GM20000 (cell line): ENCODE data around the gene SLC16A6.
"Not testable (repeated sequence)": the region's sequence is repeated elsewhere in the genome, so short reads cannot be mapped to it uniquely, and the experiment has no call there.

Source experiments
- DNase-seq: peaks from one replicate; pipeline ENCODE4 v3.0.0; 2012; ENCODE audit warnings: low spot score
- CTCF ChIP-seq: IDR thresholded peaks from 2 replicates; pipeline ENCODE4 v1.5.1; 2012; ENCODE audit warnings: mild to moderate bottlenecking, control low read depth; ENCODE audit errors: extremely low read depth, missing control alignments

Gene SLC16A6

GRCh38 chr17:68257934-68258333 is 33.0 kb downstream of the SLC16A6 start:
- no peak for DNase-seq
- TF ChIP-seq CTCF, result no peak

GRCh38 chr17:68256701-68257100 is 34.2 kb downstream of the SLC16A6 start:
- not testable (repeated sequence) for DNase-seq

- DNase-seq, result no peak
- no peak for TF ChIP-seq CTCF
Measured at GRCh38 chr17:68255731-68256538, 35.0 kb downstream of the SLC16A6 start.

GRCh38 chr17:68255151-68255550 is 35.8 kb downstream of the SLC16A6 start:
- DNase-seq, result no peak
- no peak for TF ChIP-seq CTCF

- not testable (repeated sequence) for DNase-seq
Measured at GRCh38 chr17:68253426-68253825, 37.5 kb downstream of the SLC16A6 start.

- no peak for DNase-seq
- TF ChIP-seq CTCF, result no peak
Measured at GRCh38 chr17:68249354-68249765, 41.6 kb downstream of the SLC16A6 start.

GRCh38 chr17:68248891-68249290 is 42.0 kb downstream of the SLC16A6 start:
- no peak for TF ChIP-seq CTCF
- no peak for DNase-seq

- TF ChIP-seq CTCF, result no peak
Measured at GRCh38 chr17:68248199-68248825, 42.6 kb downstream of the SLC16A6 start.

More at GRCh38 chr17:68248199-68248825, 42.6 kb downstream of the SLC16A6 start:
- peak; percentile 32 for DNase-seq
